Measurements from ENCODE around the gene ASPDH.

GRCh38 chr19:50516964-50517703 lies 3.4 kb upstream of the ASPDH start:
- TF ChIP-seq MTA1 (CRISPR knock-in tag; IDR thresholded peaks at IDR 0.05; ENCODE audit: borderline replicate concordance) (no peak), ZSCAN25 (CRISPR knock-in tag; IDR thresholded peaks at IDR 0.05) (no peak), ZBTB21 (CRISPR knock-in tag; IDR thresholded peaks at IDR 0.05) (no peak)
